Measurements from ENCODE around the gene ANKRD62. TPM values are rescaled to one million over a fixed set of nuclear protein-coding genes. Genes with fewer than 3 reads are reported as not detected.

The ANKRD62 gene
- total and polyA plus RNA-seq, 9 of the 15 experiments (the other 6 are each of a cell fraction or from before 2014, with no cell fraction given) = 0.16 to 1.1 (median 0.45) TPM; not detected in 1

GRCh38 chr18:12101266-12101665, 7.6 kb downstream of the ANKRD62 start (continued):
- TF ChIP-seq PATZ1 (CRISPR knock-in tag; IDR thresholded peaks at IDR 0.05; ENCODE audit: borderline replicate concordance) (no peak), MGA (IDR thresholded peaks at IDR 0.05) (no peak), ETV6 (IDR thresholded peaks at IDR 0.05; ENCODE audit: borderline replicate concordance in 1 of 2, low read depth in 2 of 2, low read length in 1 of 2) (no peak), ETV6 (CRISPR knock-in tag; IDR thresholded peaks at IDR 0.05; ENCODE audit: borderline replicate concordance) (no peak), ZNF408 (CRISPR knock-in tag; IDR thresholded peaks at IDR 0.05; ENCODE audit: low read depth) (no peak)

All from K562 (cell line).